Ishikawa (cell line): ENCODE results near the gene HS3ST5.

ENCODE experiments used
- CEBPB ChIP-seq: IDR thresholded peaks from 2 replicates; pipeline ENCODE4 v1.6.1; 2012
- CREB1 ChIP-seq: IDR thresholded peaks from 2 replicates; pipeline ENCODE4 v1.6.1; 2012; ENCODE audit warnings: low read depth
- EGR1 ChIP-seq: IDR thresholded peaks from 2 replicates; pipeline ENCODE4 v1.6.1; 2012
- EP300 ChIP-seq: IDR thresholded peaks from 2 replicates; pipeline ENCODE4 v1.6.1; 2012; ENCODE audit warnings: borderline replicate concordance
- FOXM1 ChIP-seq: IDR thresholded peaks from 2 replicates; pipeline ENCODE4 v1.6.1; 2012; ENCODE audit warnings: low read depth, borderline replicate concordance
- NFIC ChIP-seq: IDR thresholded peaks from 2 replicates; pipeline ENCODE4 v1.6.1; 2012
- RAD21 ChIP-seq: IDR thresholded peaks from 2 replicates; pipeline ENCODE4 v1.6.1; 2012; ENCODE audit warnings: low read depth
- REST ChIP-seq: IDR thresholded peaks from 2 replicates; pipeline ENCODE4 v1.6.1; 2012; ENCODE audit warnings: low read depth, mild to moderate bottlenecking
- TAF1 ChIP-seq: IDR thresholded peaks from 2 replicates; pipeline ENCODE4 v1.6.1; 2012; ENCODE audit warnings: low read depth, mild to moderate bottlenecking
- TCF12 ChIP-seq: IDR thresholded peaks from 2 replicates; pipeline ENCODE4 v1.6.1; 2012; ENCODE audit warnings: low read depth
- TEAD4 ChIP-seq: IDR thresholded peaks from 2 replicates; pipeline ENCODE4 v1.6.1; 2012
- YY1 ChIP-seq: IDR thresholded peaks from 2 replicates; pipeline ENCODE4 v1.6.1; 2012; ENCODE audit warnings: low read depth
- ZBTB7A ChIP-seq: IDR thresholded peaks from 2 replicates; pipeline ENCODE4 v1.6.1; 2012; ENCODE audit warnings: low read depth
- TF ChIP-seq, protein P1 (sequence below): IDR thresholded peaks from 2 replicates; pipeline ENCODE4 v1.6.1; 2012
- TF ChIP-seq, protein P2 (sequence below): IDR thresholded peaks from 2 replicates; pipeline ENCODE4 v1.6.1; 2012

HS3ST5 gene

GRCh38 chr6:114310053-114310452, 32.8 kb downstream of the HS3ST5 start:
- TF ChIP-seq NFIC, result no peak
- no peak for TF ChIP-seq CREB1
- TF ChIP-seq TEAD4, result no peak
- TF ChIP-seq, protein P1, sequence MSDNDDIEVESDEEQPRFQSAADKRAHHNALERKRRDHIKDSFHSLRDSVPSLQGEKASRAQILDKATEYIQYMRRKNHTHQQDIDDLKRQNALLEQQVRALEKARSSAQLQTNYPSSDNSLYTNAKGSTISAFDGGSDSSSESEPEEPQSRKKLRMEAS, result no peak
- no peak for TF ChIP-seq RAD21
- no peak for TF ChIP-seq EP300
- no peak for TF ChIP-seq REST
- no peak for TF ChIP-seq YY1
- no peak for TF ChIP-seq CEBPB
- no peak for TF ChIP-seq FOXM1
- TF ChIP-seq TAF1, result no peak
- TF ChIP-seq, protein P2, sequence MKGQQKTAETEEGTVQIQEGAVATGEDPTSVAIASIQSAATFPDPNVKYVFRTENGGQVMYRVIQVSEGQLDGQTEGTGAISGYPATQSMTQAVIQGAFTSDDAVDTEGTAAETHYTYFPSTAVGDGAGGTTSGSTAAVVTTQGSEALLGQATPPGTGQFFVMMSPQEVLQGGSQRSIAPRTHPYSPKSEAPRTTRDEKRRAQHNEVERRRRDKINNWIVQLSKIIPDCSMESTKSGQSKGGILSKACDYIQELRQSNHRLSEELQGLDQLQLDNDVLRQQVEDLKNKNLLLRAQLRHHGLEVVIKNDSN, result no peak
- no peak for TF ChIP-seq TCF12
- TF ChIP-seq EGR1, result no peak
- no peak for TF ChIP-seq ZBTB7A

DNA sequence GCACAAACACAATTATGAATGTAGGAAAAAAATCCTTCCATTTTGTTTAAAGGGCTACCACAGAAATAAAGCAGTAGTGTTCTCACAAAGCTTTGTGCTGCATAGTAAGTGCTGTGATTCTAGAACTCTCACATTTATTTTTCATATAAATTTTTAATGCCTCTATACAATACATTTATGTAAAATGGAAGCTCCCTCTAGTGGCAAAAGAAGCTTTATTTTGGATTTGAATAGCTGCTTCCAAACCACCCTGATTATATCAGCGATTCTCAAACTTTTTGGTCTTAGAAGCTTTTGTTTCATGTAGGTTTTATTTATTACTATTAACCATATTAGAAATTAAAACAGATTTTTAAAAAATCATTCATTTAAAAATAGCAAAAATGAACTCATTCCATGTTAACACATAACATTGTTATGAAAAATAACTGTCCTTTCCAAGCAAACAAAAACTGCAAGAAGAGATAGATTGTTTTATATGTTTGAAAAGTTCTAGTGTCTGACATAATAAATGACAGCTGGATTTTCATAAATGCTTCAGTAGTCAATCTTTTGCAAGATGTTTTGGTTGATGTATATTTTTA, 38.4 kb downstream of the HS3ST5 start:
- TF ChIP-seq RAD21, result peak; percentile 30
- no peak for TF ChIP-seq TEAD4
- no peak for TF ChIP-seq YY1
- no peak for TF ChIP-seq CEBPB
- TF ChIP-seq EP300, result no peak
- no peak for TF ChIP-seq CREB1
- TF ChIP-seq NFIC, result no peak

DNA sequence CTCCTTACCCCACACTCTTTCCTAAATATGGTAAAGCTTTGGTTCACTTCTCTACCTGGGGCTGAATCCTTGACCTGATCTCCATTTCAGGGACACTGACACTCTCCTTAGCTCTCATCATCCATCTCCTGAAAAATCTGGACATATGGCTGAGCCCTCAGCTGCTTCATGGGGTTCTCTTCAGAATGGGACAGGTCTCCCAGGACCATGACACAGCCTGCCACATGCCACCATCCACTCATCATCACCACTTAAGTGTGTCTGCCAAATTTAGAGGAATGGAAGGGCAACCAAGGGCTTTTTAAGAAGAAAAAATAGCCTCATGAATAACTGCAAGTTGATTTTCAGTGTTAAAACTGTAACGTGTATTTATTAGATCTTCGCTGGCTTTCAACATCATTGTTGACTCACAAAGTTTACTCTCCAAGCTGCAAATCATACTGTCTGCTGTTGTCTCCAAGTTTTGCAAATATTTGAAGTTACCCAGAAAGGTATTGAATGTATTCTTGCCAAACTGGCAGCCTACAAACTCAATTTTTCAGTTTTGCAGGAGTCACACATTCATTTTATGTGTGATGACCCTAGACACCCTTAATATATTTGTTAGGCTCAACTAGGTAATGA, 41.1 kb downstream of the HS3ST5 start:
- no peak for TF ChIP-seq FOXM1
- TF ChIP-seq TAF1, result no peak
- no peak for TF ChIP-seq EP300
- no peak for TF ChIP-seq RAD21
- no peak for TF ChIP-seq NFIC
- no peak for TF ChIP-seq TEAD4
- TF ChIP-seq, protein P1, result no peak
- no peak for TF ChIP-seq TCF12
- no peak for TF ChIP-seq CREB1
- no peak for TF ChIP-seq YY1
- no peak for TF ChIP-seq ZBTB7A
- no peak for TF ChIP-seq EGR1
- TF ChIP-seq, protein P2, result no peak
- TF ChIP-seq CEBPB, result no peak
- no peak for TF ChIP-seq REST

DNA sequence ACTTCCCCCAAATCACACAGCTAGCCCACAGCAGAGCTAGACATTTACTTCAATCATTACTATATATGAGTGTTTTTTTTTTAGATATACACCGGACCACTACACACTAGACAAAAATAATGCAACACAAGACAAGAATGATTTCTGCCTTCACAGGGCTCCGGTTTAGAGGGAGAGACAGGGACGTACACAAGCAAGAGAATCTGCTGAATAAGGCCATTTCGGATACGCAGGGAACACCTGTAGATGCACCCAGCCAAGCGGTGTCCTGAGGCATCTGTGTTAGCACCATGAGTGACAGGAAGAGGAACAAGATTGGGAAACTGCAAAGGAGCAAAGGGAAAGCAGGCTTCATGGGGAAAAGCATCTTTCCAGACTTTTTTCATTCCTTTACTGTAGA, 45.7 kb downstream of the HS3ST5 start:
- TF ChIP-seq ZBTB7A, result no peak
- TF ChIP-seq NFIC, result no peak
- TF ChIP-seq, protein P2, result no peak
- TF ChIP-seq, protein P1, result no peak
- TF ChIP-seq CREB1, result no peak
- no peak for TF ChIP-seq TEAD4
- no peak for TF ChIP-seq TAF1
- TF ChIP-seq REST, result no peak
- TF ChIP-seq EP300, result no peak
- TF ChIP-seq RAD21, result no peak
- TF ChIP-seq FOXM1, result no peak
- no peak for TF ChIP-seq EGR1
- no peak for TF ChIP-seq TCF12
- TF ChIP-seq CEBPB, result no peak
- TF ChIP-seq YY1, result no peak
